ENCODE data around the gene DOCK11.

Gene DOCK11

GRCh38 chrX:118495958-118496762 lies 545 bp downstream of the DOCK11 start:
- no peak for TF ChIP-seq CTCF (IDR thresholded peaks at IDR 0.05; ENCODE audit: low read length, missing control alignments)
- no peak for DNase-seq (ENCODE audit: low read depth)
- H3K4me3 ChIP-seq (replicated peaks; ENCODE audit: low read depth, low read length), result peak overlapping the region; percentile 71

DNA sequence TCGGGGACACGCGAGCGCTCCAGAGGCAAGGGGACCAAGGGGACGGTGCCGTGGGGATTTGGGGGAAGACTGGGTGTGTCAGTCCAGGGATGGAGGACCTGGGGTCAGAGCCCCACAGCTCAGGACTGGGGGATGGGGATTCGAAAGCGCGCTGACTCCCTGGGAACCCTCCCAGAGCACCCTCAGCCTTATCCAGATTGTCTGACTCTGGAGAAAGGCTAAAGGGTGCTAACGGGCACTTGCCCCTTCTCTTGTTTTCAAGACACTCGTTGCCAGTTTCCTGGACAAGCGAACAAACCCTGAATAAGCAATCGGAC lies 1.1 kb downstream of the DOCK11 start:
- H3K4me3 ChIP-seq (replicated peaks; ENCODE audit: low read depth, low read length), result peak overlapping the region; percentile 71
- DNase-seq (ENCODE audit: low read depth), result no peak
- TF ChIP-seq CTCF (IDR thresholded peaks at IDR 0.05; ENCODE audit: low read length, missing control alignments), result no peak

DNA sequence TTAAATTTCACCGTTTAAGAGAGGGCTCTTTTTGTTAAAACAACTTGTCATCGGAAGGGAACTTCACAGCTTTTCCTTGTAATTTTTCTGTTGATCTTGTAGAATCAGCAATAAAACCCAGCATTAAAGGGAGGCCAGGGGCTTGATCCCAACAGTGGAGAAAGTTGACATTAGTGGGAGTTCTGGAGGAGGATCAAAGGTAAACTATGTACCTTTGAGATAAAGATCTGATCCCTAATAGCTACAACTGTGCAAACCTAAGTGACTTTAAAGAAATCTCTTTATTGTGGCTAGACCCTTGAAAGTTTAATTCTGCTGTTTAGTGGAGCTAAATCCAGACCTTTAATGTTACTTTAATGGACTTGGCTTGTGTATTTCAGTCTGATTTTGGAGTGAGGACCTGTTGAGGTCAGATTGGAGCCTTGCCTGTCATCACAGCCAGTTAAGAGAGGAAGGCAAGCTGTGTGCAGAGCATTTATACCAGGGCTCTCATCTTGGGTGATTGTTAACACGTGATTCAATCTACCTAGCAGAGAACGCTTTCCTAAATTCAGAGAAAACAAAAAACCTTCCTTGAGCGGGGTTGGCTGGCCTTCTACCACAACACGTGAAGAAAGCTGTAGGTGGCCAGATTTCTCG lies 1.7 kb downstream of the DOCK11 start:
- no peak for TF ChIP-seq CTCF (IDR thresholded peaks at IDR 0.05; ENCODE audit: low read length, missing control alignments)
- H3K4me3 ChIP-seq (replicated peaks; ENCODE audit: low read depth, low read length), result peak overlapping the region; percentile 71
- no peak for DNase-seq (ENCODE audit: low read depth)

GRCh38 chrX:118498351-118498750 lies 2.7 kb downstream of the DOCK11 start:
- no peak for DNase-seq (ENCODE audit: low read depth)
- TF ChIP-seq CTCF (IDR thresholded peaks at IDR 0.05; ENCODE audit: low read length, missing control alignments), result no peak
- H3K4me3 ChIP-seq (replicated peaks; ENCODE audit: low read depth, low read length), result no peak overlapping the region

DNA sequence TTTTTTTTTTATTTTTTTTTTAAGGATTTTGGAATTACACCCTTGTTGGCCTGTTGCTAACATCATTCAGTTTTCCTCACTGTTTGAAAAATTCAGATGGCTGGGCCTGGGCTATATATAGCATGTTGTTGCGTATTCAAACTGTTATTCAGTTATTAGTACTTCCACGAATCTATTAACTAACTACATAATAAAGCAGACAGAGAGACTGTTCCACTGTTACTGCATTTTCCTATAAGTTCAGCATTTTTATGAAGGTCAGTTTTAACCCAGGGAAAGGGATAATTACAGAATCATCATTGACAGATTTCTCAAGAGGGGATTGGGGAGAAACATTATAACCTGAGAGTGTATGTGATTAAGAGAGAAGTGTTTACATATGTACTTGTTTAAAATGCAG lies 3.1 kb downstream of the DOCK11 start:
- H3K4me3 ChIP-seq (replicated peaks; ENCODE audit: low read depth, low read length), result no peak overlapping the region
- DNase-seq (ENCODE audit: low read depth), result no peak

DNA sequence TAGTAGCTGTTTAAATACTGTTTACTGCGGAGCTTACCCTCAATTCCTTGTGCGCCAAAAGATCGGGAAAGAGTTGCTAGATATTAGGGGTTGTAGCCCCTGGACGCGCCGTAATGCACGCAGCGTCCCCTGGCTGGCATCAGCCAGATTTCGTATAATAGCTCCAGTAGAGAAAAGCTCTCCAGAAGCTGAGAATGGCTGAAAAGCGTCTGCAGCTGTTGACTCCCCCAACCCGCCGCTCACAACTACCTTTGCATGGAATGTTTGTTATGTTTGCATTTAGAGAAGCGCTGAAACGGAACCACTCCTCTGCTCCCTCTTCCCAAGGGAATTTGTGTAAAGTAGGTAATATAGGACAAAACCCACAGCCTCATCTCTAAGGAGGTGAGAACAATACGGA lies 3.7 kb downstream of the DOCK11 start:
- H3K4me3 ChIP-seq (replicated peaks; ENCODE audit: low read depth, low read length), result no peak overlapping the region
- no peak for DNase-seq (ENCODE audit: low read depth)
- TF ChIP-seq CTCF (IDR thresholded peaks at IDR 0.05; ENCODE audit: low read length, missing control alignments), result no peak

More for the DNA sequence above, 3.1 kb downstream of the DOCK11 start:
- no peak for TF ChIP-seq CTCF (IDR thresholded peaks at IDR 0.05; ENCODE audit: low read length, missing control alignments)

Measured in fibroblast of pulmonary artery (primary cell).